Loucy (cell line): ENCODE measurements around the gene ARHGEF10L.

Source experiments
- EZH2phosphoT487 ChIP-seq: fragments of 200-600 bp; IDR thresholded peaks from 2 replicates; pipeline ENCODE4 v1.6.1; 2018; ENCODE audit warnings: antibody characterized with exemption, mild to moderate bottlenecking, moderate library complexity, borderline replicate concordance
- TF ChIP-seq, protein P1 (sequence below): fragments of 200-600 bp; sonication (generic); conservative IDR thresholded peaks from 2 replicates; pipeline ENCODE4 v1.5.1; 2014; ENCODE audit warnings: mild to moderate bottlenecking, antibody characterized with exemption, low read length

DNA sequence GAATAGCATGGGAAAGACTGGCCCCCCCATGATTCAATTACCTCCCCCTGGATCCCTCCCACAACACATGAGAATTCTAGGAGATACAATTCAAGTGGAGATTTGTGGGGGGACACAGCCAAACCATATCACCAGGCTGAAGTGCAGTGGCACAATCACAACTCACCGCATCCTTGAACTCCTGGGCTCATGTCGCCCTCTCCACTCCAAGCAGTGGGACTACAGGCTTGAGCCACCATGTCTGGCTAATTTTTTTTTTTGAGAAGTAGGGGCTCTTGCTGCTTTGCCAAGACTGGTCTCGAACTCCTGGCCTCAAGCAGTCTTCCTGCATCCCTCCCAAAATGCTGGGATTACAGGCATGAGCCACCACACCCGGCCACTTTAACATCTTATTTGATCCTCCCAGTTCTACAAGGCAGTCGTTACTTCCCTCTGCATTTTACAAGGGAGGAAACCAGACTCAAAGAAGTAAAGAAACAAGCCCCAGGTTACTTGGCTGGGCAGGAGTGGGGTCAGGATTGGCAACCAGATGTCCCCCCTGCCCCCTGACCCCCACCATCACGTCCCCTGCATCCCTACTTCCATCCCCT is 188.7 kb downstream of the ARHGEF10L start:
- TF ChIP-seq, protein P1, sequence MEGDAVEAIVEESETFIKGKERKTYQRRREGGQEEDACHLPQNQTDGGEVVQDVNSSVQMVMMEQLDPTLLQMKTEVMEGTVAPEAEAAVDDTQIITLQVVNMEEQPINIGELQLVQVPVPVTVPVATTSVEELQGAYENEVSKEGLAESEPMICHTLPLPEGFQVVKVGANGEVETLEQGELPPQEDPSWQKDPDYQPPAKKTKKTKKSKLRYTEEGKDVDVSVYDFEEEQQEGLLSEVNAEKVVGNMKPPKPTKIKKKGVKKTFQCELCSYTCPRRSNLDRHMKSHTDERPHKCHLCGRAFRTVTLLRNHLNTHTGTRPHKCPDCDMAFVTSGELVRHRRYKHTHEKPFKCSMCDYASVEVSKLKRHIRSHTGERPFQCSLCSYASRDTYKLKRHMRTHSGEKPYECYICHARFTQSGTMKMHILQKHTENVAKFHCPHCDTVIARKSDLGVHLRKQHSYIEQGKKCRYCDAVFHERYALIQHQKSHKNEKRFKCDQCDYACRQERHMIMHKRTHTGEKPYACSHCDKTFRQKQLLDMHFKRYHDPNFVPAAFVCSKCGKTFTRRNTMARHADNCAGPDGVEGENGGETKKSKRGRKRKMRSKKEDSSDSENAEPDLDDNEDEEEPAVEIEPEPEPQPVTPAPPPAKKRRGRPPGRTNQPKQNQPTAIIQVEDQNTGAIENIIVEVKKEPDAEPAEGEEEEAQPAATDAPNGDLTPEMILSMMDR: no peak
- TF ChIP-seq EZH2phosphoT487: no peak
